ENCODE measurements around the gene APOL2.
"Not testable (repeated sequence)": the region's sequence is repeated elsewhere in the genome, so short reads cannot be mapped to it uniquely, and the experiment has no call there.

The APOL2 gene

GRCh38 chr22:36262307-36262706 is 23.0 kb upstream of the APOL2 start:
- not testable (repeated sequence) for DNase-seq (ENCODE audit: low spot score)

- DNase-seq (ENCODE audit: low spot score): not testable (repeated sequence)
Measured at GRCh38 chr22:36261675-36262074, 22.3 kb upstream of the APOL2 start.

GRCh38 chr22:36259615-36260300 is 20.4 kb upstream of the APOL2 start:
- no peak for DNase-seq (ENCODE audit: low spot score)

GRCh38 chr22:36258701-36259614 is 19.6 kb upstream of the APOL2 start:
- DNase-seq (ENCODE audit: low spot score): peak; percentile 23

GRCh38 chr22:36257948-36258670 is 18.8 kb upstream of the APOL2 start:
- DNase-seq (ENCODE audit: low spot score): no peak

- DNase-seq (ENCODE audit: low spot score): no peak
Measured at GRCh38 chr22:36257308-36257707, 18.0 kb upstream of the APOL2 start.

GRCh38 chr22:36256478-36256877 is 17.2 kb upstream of the APOL2 start:
- no peak for DNase-seq (ENCODE audit: low spot score)

- DNase-seq (ENCODE audit: low spot score): not testable (repeated sequence)
Measured at GRCh38 chr22:36255572-36255971, 16.2 kb upstream of the APOL2 start.

- DNase-seq (ENCODE audit: low spot score): peak; percentile 64
Measured at GRCh38 chr22:36253523-36254490, 14.5 kb upstream of the APOL2 start.

GRCh38 chr22:36252754-36253522 is 13.6 kb upstream of the APOL2 start, which contains the start of gene APOL1:
TSS of gene APOL1 (plus strand) at chr22:36253133. CDS start at chr22:36254956, 1,823 bp downstream.
- peak; percentile 80 for DNase-seq (ENCODE audit: low spot score)

- not testable (repeated sequence) for DNase-seq (ENCODE audit: low spot score)
Measured at GRCh38 chr22:36251979-36252608, 12.8 kb upstream of the APOL2 start.

GRCh38 chr22:36250292-36250960 is 11.1 kb upstream of the APOL2 start:
- not testable (repeated sequence) for DNase-seq (ENCODE audit: low spot score)

- DNase-seq (ENCODE audit: low spot score): no peak
Measured at GRCh38 chr22:36249160-36249559, 9.8 kb upstream of the APOL2 start.

GRCh38 chr22:36247955-36248354 is 8.6 kb upstream of the APOL2 start:
- DNase-seq (ENCODE audit: low spot score): no peak

GRCh38 chr22:36246718-36247117 is 7.4 kb upstream of the APOL2 start:
- DNase-seq (ENCODE audit: low spot score): no peak

GRCh38 chr22:36245805-36246356 is 6.6 kb upstream of the APOL2 start:
- no peak for DNase-seq (ENCODE audit: low spot score)

- DNase-seq (ENCODE audit: low spot score): no peak
Measured at GRCh38 chr22:36244522-36245391, 5.4 kb upstream of the APOL2 start.

GRCh38 chr22:36243986-36244385 is 4.7 kb upstream of the APOL2 start:
- DNase-seq (ENCODE audit: low spot score): no peak

Data from hematopoietic multipotent progenitor cell treated with erythropoietin and hydrocortisone succinate and interleukin-3 and kit ligand, for 15 days (in vitro differentiated cells).